ENCODE measurements around the gene FKBP1B.

Gene FKBP1B

DNA sequence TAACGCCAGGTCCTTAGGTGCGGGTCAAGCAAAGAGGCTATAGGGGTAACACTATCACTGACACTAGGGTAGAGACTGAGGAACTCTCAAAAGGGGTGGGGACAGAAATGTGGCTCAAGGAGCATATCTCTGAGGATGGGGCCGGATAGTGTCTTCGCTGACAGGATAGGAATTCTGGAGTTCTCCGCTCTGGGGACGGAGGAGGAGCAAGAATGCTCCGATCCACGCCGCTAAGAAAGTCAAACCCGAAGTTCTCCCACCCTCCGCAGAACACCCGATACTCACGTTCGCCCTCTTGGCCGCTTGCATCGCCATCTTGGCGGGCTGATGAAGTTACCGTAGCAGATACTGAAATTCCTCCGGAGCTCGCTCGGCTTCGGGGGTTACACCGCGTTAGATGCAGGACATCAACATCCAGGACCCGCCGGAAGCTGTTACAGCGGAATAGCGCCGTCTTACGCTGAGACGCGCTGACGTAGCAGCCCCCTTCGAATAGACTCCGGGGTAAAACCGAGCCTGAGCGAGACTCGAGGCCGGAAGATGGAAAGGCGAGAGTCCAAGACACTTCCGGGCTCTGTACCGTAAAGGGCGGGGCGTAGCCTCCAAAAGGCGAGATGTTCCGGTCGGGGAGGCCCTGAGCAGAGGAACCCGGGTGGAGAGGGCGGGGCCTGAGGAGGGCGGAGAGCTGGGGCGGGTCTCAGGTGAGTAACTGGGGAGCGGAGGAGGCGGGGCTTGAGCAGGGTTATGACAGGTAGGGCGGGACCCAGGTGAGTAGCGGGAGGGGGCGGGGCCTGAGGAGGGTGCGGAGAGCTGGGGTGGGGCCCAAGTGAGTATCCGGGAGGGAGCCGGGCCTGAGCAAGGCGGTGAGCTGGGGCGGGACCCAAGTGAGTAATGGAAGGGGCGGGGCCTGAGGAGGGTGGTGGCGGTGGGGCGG, 26.6 kb downstream of the FKBP1B start, which contains the start of gene SF3B6:
TSS of gene SF3B6 (minus strand) at position 412 of the 934 bp plus-strand sequence. CDS start at position 315, 97 bp downstream.
- DNase-seq (ENCODE audit: insufficient read length) (peak; percentile 85), FAIRE-seq (peak; percentile 97)
- TF ChIP-seq POLR2A (IDR thresholded peaks at IDR 0.05; ENCODE audit: low read depth, low read length) = peak; percentile 94
- peak; percentile 71 for TF ChIP-seq TAF1 (IDR thresholded peaks at IDR 0.05; ENCODE audit: borderline replicate concordance, low read depth, low read length)
- TF ChIP-seq POLR2AphosphoS5 (IDR thresholded peaks at IDR 0.05; ENCODE audit: low read depth, low read length) = peak; percentile 93

DNA sequence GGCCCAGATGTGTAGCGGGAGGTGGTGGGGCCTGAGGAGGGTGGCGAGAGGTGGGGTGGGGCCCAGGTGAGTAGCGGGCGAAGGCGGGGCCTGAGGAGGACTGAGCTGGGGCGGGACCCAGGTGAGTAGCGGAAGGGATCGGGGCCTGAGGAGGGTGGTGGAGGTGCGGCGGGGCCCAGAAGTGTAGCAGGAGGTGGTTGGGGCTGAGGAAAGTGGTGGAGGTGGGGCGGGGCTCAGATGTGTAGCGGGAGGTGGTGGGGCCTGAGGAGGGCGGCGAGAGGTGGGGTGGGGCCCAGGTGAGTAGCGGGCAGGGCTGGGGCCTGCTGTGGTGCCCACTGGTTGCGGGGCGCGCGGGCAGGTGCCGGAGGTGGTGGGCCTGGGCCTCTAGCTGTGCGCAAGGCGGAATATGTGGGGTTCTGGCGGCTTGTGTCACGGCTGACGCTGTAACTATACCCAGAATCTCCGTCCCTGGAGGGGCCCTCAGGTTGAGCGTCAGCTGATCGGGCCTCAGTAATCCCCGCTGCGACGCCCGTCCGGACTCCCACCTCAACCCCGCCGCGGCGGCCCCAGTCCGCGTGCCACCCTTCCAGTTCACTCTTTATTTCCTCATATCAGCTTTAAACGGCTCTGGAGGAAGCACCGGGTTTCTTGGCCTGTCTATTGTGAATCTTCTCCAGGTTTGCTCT, 27.5 kb downstream of the FKBP1B start:
- FAIRE-seq = no peak
- TF ChIP-seq TAF1 (IDR thresholded peaks at IDR 0.05; ENCODE audit: borderline replicate concordance, low read depth, low read length) (no peak), POLR2AphosphoS5 (IDR thresholded peaks at IDR 0.05; ENCODE audit: low read depth, low read length) (no peak), POLR2A (IDR thresholded peaks at IDR 0.05; ENCODE audit: low read depth, low read length) (no peak)
- DNase-seq (ENCODE audit: insufficient read length) = no peak

DNA sequence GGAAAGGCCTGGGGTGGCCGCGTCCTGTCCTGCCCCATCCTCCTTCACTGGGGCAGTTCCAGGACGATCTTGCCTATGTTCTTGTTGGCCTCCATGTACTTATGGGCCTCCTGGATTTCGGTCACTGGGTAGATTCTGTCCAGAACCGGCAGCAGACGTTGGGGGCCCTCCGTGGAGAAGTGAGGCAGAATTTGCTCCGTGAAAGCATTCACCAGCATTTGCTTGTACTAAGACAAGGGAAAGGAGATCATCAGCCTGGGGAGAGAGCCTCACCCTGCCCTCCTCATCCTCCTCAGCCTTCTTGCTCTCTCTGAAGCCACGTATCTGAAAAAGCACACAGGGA, 28.0 kb downstream of the FKBP1B start:
- DNase-seq (ENCODE audit: insufficient read length) = no peak
- peak; percentile 50 for FAIRE-seq
- TF ChIP-seq POLR2A (IDR thresholded peaks at IDR 0.05; ENCODE audit: low read depth, low read length) (no peak), POLR2AphosphoS5 (IDR thresholded peaks at IDR 0.05; ENCODE audit: low read depth, low read length) (no peak), TAF1 (IDR thresholded peaks at IDR 0.05; ENCODE audit: borderline replicate concordance, low read depth, low read length) (no peak)

DNA sequence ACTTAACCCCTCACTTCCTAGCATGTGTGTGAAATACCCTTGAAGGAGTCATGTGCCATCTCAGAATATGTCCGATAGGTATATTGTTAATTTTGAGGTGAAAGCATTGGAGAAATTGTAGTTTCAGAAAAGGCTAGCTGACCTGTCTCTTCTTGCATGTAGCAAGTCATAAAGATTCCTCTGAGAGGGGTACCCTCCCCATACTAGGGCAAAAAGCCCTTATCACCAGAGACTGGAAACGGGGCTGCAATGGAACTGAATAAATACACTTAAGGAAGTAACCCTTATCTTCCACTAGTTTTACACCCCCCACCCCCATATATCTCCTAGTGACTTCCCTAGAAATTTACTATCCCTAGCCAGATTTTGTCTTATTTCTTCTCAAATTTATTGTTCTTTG, 28.3 kb downstream of the FKBP1B start:
- FAIRE-seq (no peak), DNase-seq (ENCODE audit: insufficient read length) (no peak)
- TF ChIP-seq POLR2A (IDR thresholded peaks at IDR 0.05; ENCODE audit: low read depth, low read length) = no peak
- TF ChIP-seq TAF1 (IDR thresholded peaks at IDR 0.05; ENCODE audit: borderline replicate concordance, low read depth, low read length) = no peak
- TF ChIP-seq POLR2AphosphoS5 (IDR thresholded peaks at IDR 0.05; ENCODE audit: low read depth, low read length) = no peak

DNA sequence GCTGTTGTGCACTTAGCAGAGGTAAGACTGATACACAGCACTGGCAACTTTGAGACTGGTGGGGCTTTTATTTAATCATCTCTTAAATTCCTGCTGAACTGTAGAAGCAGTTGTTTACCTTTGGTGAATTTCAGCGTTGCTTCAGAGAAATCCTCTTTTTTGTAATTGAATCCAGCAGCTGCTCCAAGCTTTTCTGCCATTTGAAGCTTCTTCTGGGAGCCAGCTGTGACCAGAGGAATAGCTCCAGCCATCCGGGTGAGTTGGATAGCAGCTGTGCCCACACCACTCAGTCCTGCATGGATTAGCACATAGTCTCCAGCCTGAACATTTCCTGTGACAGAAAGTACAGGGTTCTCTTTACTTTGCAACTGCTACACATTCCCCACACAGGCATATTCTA, 31.2 kb downstream of the FKBP1B start:
- TF ChIP-seq TAF1 (IDR thresholded peaks at IDR 0.05; ENCODE audit: borderline replicate concordance, low read depth, low read length) (no peak), POLR2AphosphoS5 (IDR thresholded peaks at IDR 0.05; ENCODE audit: low read depth, low read length) (no peak), POLR2A (IDR thresholded peaks at IDR 0.05; ENCODE audit: low read depth, low read length) (no peak)
- FAIRE-seq = no peak

DNA sequence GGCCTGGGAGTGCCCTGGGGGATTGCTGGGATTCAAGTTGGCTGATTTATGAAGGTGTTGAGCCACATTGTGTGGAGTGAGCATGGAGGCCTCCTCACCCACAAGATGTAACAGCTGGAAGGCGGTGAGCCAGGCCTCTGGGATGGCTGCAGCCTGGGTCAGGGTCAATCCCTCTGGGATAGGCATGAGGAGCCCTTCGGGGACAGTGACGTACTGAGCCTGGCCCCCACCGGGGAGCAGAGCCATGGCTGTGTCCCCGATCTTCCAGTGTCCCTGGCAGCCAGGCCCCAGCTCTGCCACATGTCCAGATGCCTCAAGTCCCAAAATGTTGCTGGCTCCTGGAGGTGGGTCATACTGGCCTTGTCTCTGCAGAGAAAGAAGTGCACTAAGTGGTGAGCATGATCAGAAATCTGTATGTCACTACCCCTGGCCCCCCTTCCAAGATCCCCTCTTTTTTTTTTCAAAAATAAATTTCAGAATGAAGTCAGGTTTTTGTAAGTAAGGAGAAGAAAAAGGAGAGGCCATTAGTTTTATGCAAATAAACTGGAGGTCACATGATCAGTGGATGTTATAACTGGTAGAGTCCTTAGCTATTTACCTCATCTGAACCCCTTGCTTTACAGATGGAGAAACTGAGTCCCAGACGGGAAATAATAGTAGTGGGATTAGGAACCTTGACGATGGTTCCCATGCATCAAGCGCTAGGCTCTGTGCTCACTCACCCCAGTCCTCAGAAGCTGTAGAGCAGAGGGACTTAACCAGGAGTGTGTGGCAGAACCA, 33.4 kb downstream of the FKBP1B start:
- no peak for DNase-seq (ENCODE audit: insufficient read length)
- FAIRE-seq = no peak
- no peak for TF ChIP-seq POLR2A (IDR thresholded peaks at IDR 0.05; ENCODE audit: low read depth, low read length)
- no peak for TF ChIP-seq POLR2AphosphoS5 (IDR thresholded peaks at IDR 0.05; ENCODE audit: low read depth, low read length)
- no peak for TF ChIP-seq TAF1 (IDR thresholded peaks at IDR 0.05; ENCODE audit: borderline replicate concordance, low read depth, low read length)

More for the DNA sequence above, 31.2 kb downstream of the FKBP1B start:
- DNase-seq (ENCODE audit: insufficient read length) = no peak

DNA sequence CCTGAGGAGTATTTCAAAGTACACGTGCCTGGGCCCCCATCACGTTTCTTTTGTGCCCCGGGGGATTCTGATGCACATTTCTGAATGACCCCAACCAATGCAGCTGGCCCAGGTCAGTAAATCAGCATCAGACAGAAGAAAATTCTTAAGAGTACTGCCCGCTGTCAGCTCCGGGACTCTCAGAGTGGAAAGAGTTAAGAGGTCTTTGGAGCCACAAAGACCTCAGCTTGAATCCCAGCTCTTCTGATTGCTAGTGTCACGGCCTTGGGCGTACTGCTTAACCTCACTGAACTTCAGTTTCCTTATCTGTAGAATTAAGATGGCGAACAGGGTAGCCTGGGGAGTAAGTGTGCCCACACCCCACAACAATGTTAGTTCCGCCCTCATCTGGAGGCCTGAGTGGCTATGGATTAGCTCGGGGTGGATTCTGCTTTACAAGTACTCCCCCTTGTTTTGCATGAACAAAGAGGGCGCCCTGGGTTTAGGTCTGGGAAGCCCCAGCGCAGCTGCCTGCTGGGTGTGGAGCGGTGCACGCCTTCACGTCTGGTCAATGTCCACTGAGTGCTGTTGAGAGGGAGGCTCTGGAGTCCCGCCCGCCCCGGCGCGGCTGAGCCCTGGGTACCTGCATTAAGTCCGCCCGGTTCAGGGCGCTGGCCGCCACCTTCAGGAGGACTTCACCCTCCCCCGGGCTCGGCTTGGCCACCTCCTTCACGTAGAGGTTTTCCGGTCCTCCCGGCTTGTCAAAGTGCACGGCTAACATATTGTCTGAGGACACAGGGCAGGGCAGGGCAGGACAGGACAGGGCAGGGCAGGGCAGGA, 34.2 kb downstream of the FKBP1B start:
- TF ChIP-seq POLR2AphosphoS5 (IDR thresholded peaks at IDR 0.05; ENCODE audit: low read depth, low read length) = no peak
- TF ChIP-seq TAF1 (IDR thresholded peaks at IDR 0.05; ENCODE audit: borderline replicate concordance, low read depth, low read length) = peak; percentile 51; the same call in 1 of the 2 replicates
- peak; percentile 70 for TF ChIP-seq POLR2A (IDR thresholded peaks at IDR 0.05; ENCODE audit: low read depth, low read length)
- peak; percentile 72 for DNase-seq (ENCODE audit: insufficient read length)
- peak; percentile 89 for FAIRE-seq

DNA sequence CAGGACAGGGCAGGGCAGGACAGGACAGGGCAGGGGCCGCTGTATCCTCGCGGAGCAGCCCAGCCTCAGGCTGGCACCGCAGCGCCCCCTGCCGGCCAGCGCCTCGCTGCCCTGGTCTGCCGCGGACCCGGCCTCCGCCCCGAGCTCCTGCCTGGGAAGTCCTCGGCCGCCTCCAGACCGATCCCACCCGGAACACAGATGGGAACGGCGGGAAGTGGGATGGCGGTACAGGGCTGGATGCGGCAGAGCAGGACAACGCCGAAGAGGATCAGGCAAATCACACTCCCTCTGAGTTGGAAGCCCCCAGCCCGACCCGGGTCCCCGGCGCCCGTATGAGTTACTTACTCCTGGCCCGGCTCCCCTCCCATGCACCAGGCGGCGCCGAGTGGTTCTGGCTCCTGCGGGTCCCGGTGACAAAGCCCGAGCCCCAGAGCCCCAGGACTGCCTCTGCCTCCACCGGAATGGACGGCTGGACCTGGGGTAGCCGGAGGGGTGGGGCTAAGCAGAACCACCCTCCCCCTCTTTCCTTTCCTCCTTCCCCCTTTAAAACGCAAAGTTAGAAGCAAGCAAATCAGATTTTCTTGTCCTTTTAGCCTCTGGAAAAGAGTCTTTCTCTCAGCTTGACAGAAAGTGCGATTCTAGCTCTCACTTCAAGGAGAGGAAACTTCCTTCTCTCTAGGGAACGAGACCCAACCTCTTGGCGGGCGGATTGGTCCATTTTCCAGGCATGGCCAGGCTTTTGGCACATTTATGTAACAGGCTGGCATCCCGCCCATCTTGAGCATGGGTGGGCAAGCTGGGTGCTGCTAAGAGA, 35.1 kb downstream of the FKBP1B start, which contains the start of gene TP53I3:
TSS of gene TP53I3 (minus strand) at position 449 of the 814 bp plus-strand sequence. CDS start 508 bp downstream, outside the sequence.
- FAIRE-seq (peak; percentile 78), DNase-seq (ENCODE audit: insufficient read length) (peak; percentile 92)
- TF ChIP-seq POLR2A (IDR thresholded peaks at IDR 0.05; ENCODE audit: low read depth, low read length) (peak; percentile 11; the same call in 1 of the 2 replicates), POLR2AphosphoS5 (IDR thresholded peaks at IDR 0.05; ENCODE audit: low read depth, low read length) (no peak)

DNA sequence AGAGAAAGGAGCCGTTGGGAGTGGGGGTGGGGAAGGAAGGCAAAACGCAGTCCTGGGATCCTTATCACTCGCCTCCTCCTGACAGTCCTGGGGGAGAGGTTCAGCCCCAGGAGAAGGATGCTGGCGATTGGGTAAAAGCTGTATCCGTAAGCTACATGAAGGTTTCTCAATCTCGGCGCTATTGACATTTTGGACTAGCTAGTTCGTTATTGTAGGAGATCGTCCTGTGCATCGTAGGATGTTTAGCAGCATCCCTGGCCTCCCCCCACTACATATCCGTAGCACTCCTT, 35.6 kb downstream of the FKBP1B start:
- FAIRE-seq (no peak), DNase-seq (ENCODE audit: insufficient read length) (no peak)
- no peak for TF ChIP-seq POLR2A (IDR thresholded peaks at IDR 0.05; ENCODE audit: low read depth, low read length)
- TF ChIP-seq POLR2AphosphoS5 (IDR thresholded peaks at IDR 0.05; ENCODE audit: low read depth, low read length) = no peak
- TF ChIP-seq TAF1 (IDR thresholded peaks at IDR 0.05; ENCODE audit: borderline replicate concordance, low read depth, low read length) = no peak

DNA sequence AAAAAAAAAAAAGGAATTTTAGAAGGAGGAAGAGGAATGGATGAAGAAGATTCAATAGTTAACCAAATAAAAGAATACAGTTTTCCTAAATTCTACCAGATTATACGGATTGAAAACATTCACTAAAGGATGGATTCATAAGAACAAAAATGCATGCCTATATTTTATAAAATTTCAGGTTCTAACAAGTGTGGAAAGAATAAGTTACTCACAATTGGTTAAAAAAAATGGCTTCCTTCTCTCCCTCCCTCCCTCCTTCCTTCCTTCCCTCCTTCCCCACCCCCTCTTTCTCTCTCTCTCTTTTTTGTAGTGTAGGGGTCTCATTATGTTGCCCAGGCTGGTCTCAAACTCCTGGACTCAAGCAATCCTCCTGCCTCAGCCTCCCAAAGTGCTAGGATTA, 36.7 kb downstream of the FKBP1B start:
- DNase-seq (ENCODE audit: insufficient read length) (no peak), FAIRE-seq (no peak)
- no peak for TF ChIP-seq TAF1 (IDR thresholded peaks at IDR 0.05; ENCODE audit: borderline replicate concordance, low read depth, low read length)
